H1 (cell line): ENCODE results near the gene TMEM235. TPM values are rescaled to one million over a fixed set of nuclear protein-coding genes. Genes with fewer than 3 reads are reported as not detected.

Experiments
- BRCA1 ChIP-seq: IDR thresholded peaks from 2 replicates; pipeline ENCODE4 v1.6.1; 2012; ENCODE audit warnings: low read depth, low read length, improper control_type of control experiment
- JUN ChIP-seq: IDR thresholded peaks from 2 replicates; pipeline ENCODE4 v1.6.1; 2011; ENCODE audit warnings: low read depth, mild to moderate bottlenecking, improper control_type of control experiment, low read length
- KDM1A ChIP-seq: fragments of 200-600, 300-600 bp; sonication (generic); IDR thresholded peaks from 2 replicates; pipeline ENCODE4 v1.7.1; 2016; ENCODE audit warnings: mild to moderate bottlenecking, low read length, borderline replicate concordance
- polyA plus RNA-seq, 7 experiments: library from polyadenylated mRNA; depleted of rRNA in 3 of 7; stranded (reverse) in 5 of 7; unstranded in 2 of 7; fragments of >200 nt in 5 of 7; fragments of 200-250 nt in 2 of 7; gene quantifications; 1 replicate in 5 of 7; 2 replicates in 1 of 7; 4 replicates in 1 of 7; pipeline versions ENCODE4 v1.2.1 to v1.2.3, GENCODE V29; 2011 to 2013; ENCODE audit warnings: missing spikeins in 2 of 7, mixed read lengths in 2 of 7
- total RNA-seq: library from RNA; stranded (reverse); fragmentation: NEBNext Ultra II Directional; extraction: Animal tissue kit (Norgen Biotek cat#: 25700); gene quantifications from 2 replicates; pipeline ENCODE4 v1.2.1, GENCODE V29; 2021

Gene TMEM235
- total and polyA plus RNA-seq, 2 of the 8 experiments (the other 6 are each of a cell fraction or from before 2014, with no cell fraction given): 0.05 to 0.15 TPM

DNA sequence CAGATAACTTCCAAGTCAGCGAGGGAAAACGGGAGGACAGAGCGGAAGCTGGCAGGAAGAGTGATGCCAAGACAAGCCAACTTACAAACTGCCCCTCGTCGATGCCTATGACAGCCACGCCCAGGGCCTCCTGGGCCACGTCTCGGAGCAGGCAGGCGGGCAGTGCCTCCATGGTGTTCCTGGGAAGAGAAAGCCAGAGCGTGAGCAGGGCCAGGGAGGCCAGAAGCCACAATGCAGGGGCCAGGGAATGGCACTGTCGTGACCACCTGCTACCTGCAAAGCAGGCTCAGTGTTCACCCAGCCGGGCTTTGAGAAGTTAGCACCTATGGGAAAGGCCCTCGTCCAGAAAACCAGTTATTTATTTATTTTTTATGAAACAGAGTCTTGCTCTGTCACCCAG lies 48.9 kb upstream of the TMEM235 start (continued):
- no peak for TF ChIP-seq KDM1A
- no peak for TF ChIP-seq JUN
- TF ChIP-seq BRCA1: no peak
